GM10266 (cell line): ENCODE data around the gene OR10G2.

Experiments
- DNase-seq: peaks from one replicate; pipeline ENCODE4 v3.0.0; 2012; ENCODE audit errors: extremely low spot score
- CTCF ChIP-seq: IDR thresholded peaks from 2 replicates; pipeline ENCODE4 v1.5.1; 2012; ENCODE audit warnings: mild to moderate bottlenecking, low read depth; ENCODE audit not compliant: control insufficient read depth, insufficient read depth; ENCODE audit errors: missing control alignments

OR10G2 gene

GRCh38 chr14:21589317-21589716 lies 45.4 kb downstream of the OR10G2 start:
- DNase-seq = no peak
- TF ChIP-seq CTCF = no peak
